GM06990 (cell line): ENCODE data around the gene MRTFB.

ENCODE experiments used
- DNase-seq: peaks from one replicate; pipeline ENCODE4 v3.0.0-alpha.2; 2011; ENCODE audit not compliant: insufficient read length; ENCODE audit errors: extremely low read depth
- H3K27me3 ChIP-seq: replicated peaks from 2 replicates; pipeline ENCODE4 v1.6.0; 2011; ENCODE audit warnings: low read length; ENCODE audit not compliant: control insufficient read depth, insufficient read depth
- H3K36me3 ChIP-seq: 2 replicates; pipeline ENCODE4 v1.5.1; 2011; ENCODE audit warnings: low read length; ENCODE audit not compliant: control insufficient read depth, insufficient read depth
- H3K4me3 ChIP-seq: replicated peaks from 2 replicates; pipeline ENCODE4 v1.5.1; 2011; ENCODE audit warnings: low read depth, mild to moderate bottlenecking, control low read depth, low read length
- TF ChIP-seq, protein P1 (sequence below): IDR thresholded peaks from 2 replicates; pipeline ENCODE4 v1.5.1; 2011; ENCODE audit warnings: low read length, control low read depth, mild to moderate bottlenecking, inconsistent platforms; ENCODE audit not compliant: insufficient read depth, poor library complexity, severe bottlenecking

MRTFB gene

DNA sequence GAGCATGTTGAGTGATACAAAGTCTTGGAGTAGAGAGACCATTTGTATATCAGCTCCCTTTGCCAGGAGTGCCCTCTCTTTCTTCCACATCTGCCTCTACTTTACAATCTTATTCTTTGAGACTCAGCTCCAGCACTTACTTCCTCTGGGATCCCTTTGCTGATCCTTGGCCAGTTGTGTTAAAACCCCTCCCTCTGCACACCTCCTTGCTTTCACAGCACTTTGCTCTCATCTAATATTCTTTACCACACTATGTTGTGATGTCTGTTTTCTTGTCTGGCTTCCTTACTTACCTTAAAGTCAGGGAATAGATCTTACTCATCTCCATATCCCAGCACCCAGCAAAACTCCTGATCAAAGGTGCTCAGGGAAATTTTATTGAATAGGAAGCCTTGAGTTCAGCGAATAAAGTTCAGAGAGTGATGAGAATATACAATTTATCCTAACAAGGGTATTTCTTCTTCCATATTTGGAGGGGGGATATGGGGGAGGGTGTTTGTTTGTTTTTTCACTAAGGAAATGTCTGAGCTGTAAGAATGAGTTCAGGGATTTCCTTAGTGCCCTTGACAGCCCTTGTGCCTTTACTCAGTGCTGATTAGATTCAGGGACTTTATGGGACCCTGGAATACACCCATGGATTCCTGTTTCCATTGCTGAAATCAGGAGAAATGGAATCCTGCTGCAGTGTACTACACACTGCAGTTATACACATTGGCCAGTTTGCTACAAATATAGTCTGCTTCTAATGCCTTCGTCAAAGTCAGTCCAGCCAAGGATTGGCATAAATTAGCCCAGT lies 32.0 kb downstream of the MRTFB start:
- H3K36me3 ChIP-seq: no peaks in the 10 kb centered on the region
- no peak overlapping the region for H3K4me3 ChIP-seq
- TF ChIP-seq, protein P1, sequence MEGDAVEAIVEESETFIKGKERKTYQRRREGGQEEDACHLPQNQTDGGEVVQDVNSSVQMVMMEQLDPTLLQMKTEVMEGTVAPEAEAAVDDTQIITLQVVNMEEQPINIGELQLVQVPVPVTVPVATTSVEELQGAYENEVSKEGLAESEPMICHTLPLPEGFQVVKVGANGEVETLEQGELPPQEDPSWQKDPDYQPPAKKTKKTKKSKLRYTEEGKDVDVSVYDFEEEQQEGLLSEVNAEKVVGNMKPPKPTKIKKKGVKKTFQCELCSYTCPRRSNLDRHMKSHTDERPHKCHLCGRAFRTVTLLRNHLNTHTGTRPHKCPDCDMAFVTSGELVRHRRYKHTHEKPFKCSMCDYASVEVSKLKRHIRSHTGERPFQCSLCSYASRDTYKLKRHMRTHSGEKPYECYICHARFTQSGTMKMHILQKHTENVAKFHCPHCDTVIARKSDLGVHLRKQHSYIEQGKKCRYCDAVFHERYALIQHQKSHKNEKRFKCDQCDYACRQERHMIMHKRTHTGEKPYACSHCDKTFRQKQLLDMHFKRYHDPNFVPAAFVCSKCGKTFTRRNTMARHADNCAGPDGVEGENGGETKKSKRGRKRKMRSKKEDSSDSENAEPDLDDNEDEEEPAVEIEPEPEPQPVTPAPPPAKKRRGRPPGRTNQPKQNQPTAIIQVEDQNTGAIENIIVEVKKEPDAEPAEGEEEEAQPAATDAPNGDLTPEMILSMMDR: no peak
- H3K27me3 ChIP-seq: no peaks in the 10 kb centered on the region
- no peak for DNase-seq

DNA sequence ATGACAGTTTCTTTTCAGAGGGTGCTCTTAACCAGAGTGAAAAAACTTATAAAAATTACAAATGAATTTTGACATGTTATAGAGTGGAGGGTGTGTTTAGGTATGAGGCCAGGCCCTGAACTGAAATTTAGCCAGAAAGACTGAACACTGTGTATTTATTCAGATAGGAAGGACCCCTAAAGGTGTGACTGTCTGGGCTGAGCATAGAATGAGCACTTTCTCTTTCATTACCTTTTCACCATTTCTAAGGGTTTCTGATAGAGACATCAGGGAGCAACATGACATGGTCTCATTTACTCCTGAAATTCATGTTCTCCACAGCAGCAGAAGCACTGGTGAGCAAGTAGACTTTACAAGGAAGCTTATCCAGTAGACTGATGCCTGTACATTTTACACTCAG lies 32.9 kb downstream of the MRTFB start:
- H3K27me3 ChIP-seq: no peaks in the 10 kb centered on the region
- no peaks in the 10 kb centered on the region for H3K36me3 ChIP-seq
- DNase-seq: no peak
- H3K4me3 ChIP-seq: no peak overlapping the region
- TF ChIP-seq, protein P1: no peak

DNA sequence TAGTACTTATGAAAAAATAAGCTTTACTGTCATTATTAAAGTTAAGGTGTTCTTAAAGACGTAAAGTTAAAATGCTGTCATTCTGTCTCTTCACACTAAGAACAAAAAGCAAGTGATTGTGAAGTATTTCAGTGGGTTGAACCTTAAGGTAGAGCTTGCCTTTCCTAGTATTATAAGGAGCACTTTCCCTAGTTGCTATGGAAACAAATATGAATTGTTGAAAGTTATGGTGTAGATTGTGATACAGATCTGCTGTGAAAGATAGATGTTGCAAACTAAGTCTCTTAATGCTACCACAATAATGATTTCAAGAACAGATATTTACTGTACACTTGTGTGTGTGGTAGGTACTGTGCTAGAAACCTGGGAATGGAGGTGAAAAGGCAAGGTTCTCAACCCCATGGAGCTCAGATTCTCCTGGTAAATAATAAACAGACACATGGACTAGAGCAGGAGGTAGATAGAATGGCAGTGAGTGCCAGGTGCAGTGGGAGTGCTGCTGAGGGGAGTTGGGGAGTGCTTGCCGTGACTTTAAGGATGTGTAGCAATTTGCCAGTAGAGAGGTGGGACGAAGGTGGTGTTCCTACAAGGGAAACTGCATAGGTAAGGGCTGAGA lies 34.7 kb downstream of the MRTFB start:
- no peaks in the 10 kb centered on the region for H3K27me3 ChIP-seq
- no peak overlapping the region for H3K4me3 ChIP-seq
- no peak for DNase-seq
- H3K36me3 ChIP-seq: no peaks in the 10 kb centered on the region
- TF ChIP-seq, protein P1: no peak

DNA sequence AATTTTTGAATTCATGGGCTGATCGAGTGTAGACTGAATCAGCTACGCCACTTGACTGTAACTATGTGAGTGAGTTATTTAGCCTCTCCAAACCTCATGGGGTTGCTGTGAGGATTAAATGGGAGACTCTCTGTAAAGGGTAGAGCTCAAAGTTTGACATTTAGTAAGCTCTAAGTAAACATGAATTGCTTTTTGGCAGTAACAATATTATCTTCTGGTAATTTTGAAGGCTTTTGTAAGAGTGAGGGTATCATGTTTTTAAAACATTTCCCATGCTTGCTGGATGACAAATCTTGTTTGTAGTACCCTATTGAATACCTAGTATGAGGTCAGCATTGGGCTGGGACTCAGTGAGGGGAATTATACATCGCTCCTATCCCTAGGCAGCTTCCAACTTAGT lies 35.3 kb downstream of the MRTFB start:
- no peak for DNase-seq

DNA sequence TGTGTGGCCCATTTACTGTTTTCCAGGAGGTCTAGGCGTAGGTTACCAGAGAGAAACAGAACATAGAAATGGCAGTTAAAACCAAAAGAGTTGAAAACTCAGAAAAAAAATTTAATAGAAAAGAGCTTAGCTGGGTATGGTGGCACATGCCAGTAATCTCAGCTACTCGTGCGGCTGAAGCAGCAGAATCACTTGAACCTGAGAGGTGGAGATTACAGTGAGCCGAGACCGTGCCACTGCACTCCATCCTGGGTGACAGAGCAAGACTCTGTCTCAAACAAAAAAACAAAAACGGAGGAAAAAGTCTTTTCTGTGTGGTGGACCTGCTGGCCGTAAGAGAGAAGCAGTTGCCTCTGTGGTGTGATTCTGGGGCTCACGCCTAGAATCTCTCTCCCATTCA lies 35.8 kb downstream of the MRTFB start:
- Histone ChIP-seq H3K27me3 (no peaks in the 10 kb centered on the region), H3K36me3 (no peaks in the 10 kb centered on the region), H3K4me3 (no peak overlapping the region)
- no peak for DNase-seq
- TF ChIP-seq, protein P1: no peak

More for the DNA sequence above, 35.3 kb downstream of the MRTFB start:
- H3K27me3 ChIP-seq: no peaks in the 10 kb centered on the region
- H3K4me3 ChIP-seq: no peak overlapping the region
- no peaks in the 10 kb centered on the region for H3K36me3 ChIP-seq
- TF ChIP-seq, protein P1: no peak
